Ovary (tissue), 9 donors: ENCODE data around the gene DYRK3. TPM values are rescaled to one million over a fixed set of nuclear protein-coding genes. Genes with fewer than 3 reads are reported as not detected.

ENCODE experiments used
- DNase-seq, 5 donors: peaks; one replicate each; pipeline ENCODE4 v3.0.0-alpha.2; 2019 to 2020
- H3K27ac ChIP-seq, 2 donors: fragments of 200-600 bp; one replicate each; pipeline versions ENCODE4 v1.5.1 to v1.8.0; 2019 to 2022
- H3K27me3 ChIP-seq: fragments of 200-600 bp; one replicate; pipeline ENCODE4 v1.8.0; 2022
- H3K36me3 ChIP-seq: fragments of 200-600 bp; sonication (generic); one replicate; pipeline ENCODE4 v1.5.1; 2019
- H3K4me1 ChIP-seq: one replicate; pipeline ENCODE4 v1.8.1; 2013; ENCODE audit warnings: mild to moderate bottlenecking, moderate library complexity; ENCODE audit not compliant: insufficient read depth
- H3K4me3 ChIP-seq: fragments of 200-600 bp; sonication (generic); one replicate; pipeline ENCODE4 v1.5.1; 2017
- H3K9me3 ChIP-seq, 2 donors: fragments of 200-600 bp in 1 of 2; sonication (generic) in 1 of 2; one replicate each; pipeline versions ENCODE4 v1.5.1 to v1.8.1; 2013 to 2019; ENCODE audit warnings: mild to moderate bottlenecking in 1 of 2, moderate library complexity in 1 of 2
- EP300 ChIP-seq: sonication (generic); formaldehyde crosslinking; IDR thresholded peaks from one replicate; pipeline ENCODE4 v1.6.1; 2017; ENCODE audit warnings: antibody characterized with exemption
- POLR2A ChIP-seq: fragments of 450-650 bp; IDR thresholded peaks from one replicate; pipeline ENCODE4 v1.6.1; 2017; ENCODE audit warnings: antibody characterized with exemption, mild to moderate bottlenecking, moderate library complexity
- WGBS, 3 donors: extraction: QIAGEN DNeasy Blood & Tissue Kit in 1 of 3; methylation state at CpG; one replicate each; pipeline versions ENCODE4 v1.1.5 to v1.1.7; 2013 to 2017; 5-methylcytosine and 5-hydroxymethylcytosine counted together
- intact Hi-C, 4 donors: fragments of 100-400 bp; cut with DNase I; formaldehyde crosslinking; loops; one replicate each; pipeline versions ENCODE4 v1.11.0 to v1.15.1; 2022 to 2023
- polyA plus RNA-seq, 2 donors: library from polyadenylated mRNA; stranded (reverse); fragments of 200-250 nt in 1 of 2; fragments of 350-450 nt in 1 of 2; fragmentation: Illumina TruSeq in 1 of 2; extraction: RNeasy Lipid Tissue Mini Kit (QIAGEN cat#74804) in 1 of 2; gene quantifications; one replicate each; pipeline ENCODE4 v1.2.3, GENCODE V29; 2013 to 2014
- total RNA-seq, 7 donors: library from RNA; depleted of rRNA in 2 of 7; stranded (reverse); fragments of >200 nt in 2 of 7; fragmentation: NEBNext Ultra II Directional in 3 of 7; extraction: Animal tissue kit (Norgen Biotek cat#: 25700) in 3 of 7; gene quantifications; one replicate each; pipeline versions ENCODE4 v1.1.0 to v1.2.4, GENCODE V29; 2016 to 2023
- TF ChIP-seq, protein P1 (sequence below), 3 donors: fragments of 450-650 bp in 2 of 3; fragments of 200-600 bp in 1 of 3; IDR thresholded peaks; one replicate each; pipeline versions ENCODE4 v1.5.1 to v1.8.0; 2016 to 2022; ENCODE audit warnings: antibody characterized with exemption in 3 of 3, mild to moderate bottlenecking in 1 of 3
- donor health status: DM: no; HTN: no; CAD: no; lungs with moderate emphysema.
- donor health status: DM: no; HTN: no; CAD: no.
- donor health status: Bipolar disorder and iron deficiency.
- donor health status: DM: yes; HTN: yes; CAD: no.
- donor health status: DM: no; HTN: no; CAD: no.
- donor health status: DM: yes; HTN: yes; CAD: no.

Gene DYRK3
- total and polyA plus RNA-seq, 9 donors, result 5.5 to 16.2 (median 10.1) TPM

GRCh38 chr1:206588492-206588891 is 46.8 kb upstream of the DYRK3 start:
- TF ChIP-seq EP300, result no peak
- TF ChIP-seq, protein P1, sequence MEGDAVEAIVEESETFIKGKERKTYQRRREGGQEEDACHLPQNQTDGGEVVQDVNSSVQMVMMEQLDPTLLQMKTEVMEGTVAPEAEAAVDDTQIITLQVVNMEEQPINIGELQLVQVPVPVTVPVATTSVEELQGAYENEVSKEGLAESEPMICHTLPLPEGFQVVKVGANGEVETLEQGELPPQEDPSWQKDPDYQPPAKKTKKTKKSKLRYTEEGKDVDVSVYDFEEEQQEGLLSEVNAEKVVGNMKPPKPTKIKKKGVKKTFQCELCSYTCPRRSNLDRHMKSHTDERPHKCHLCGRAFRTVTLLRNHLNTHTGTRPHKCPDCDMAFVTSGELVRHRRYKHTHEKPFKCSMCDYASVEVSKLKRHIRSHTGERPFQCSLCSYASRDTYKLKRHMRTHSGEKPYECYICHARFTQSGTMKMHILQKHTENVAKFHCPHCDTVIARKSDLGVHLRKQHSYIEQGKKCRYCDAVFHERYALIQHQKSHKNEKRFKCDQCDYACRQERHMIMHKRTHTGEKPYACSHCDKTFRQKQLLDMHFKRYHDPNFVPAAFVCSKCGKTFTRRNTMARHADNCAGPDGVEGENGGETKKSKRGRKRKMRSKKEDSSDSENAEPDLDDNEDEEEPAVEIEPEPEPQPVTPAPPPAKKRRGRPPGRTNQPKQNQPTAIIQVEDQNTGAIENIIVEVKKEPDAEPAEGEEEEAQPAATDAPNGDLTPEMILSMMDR (IDR thresholded peaks at IDR 0.05), result no peak
- no peak for TF ChIP-seq POLR2A
- Histone ChIP-seq H3K4me3 (no peak overlapping the region), H3K36me3 (no peaks in the 10 kb centered on the region), H3K27me3 (no peaks in the 10 kb centered on the region), H3K27ac (peak overlapping the region; percentile 63 to 70), H3K4me1 (peaks cover 6% of the 10 kb centered on the region), H3K9me3 (no peaks in the 10 kb centered on the region)
- no peak for DNase-seq
- 11 to 48% (median 38%) methylated on average over 6 of the region's 6 CpGs for WGBS, 3 donors
- intact Hi-C loops, result no loop called here

DNA sequence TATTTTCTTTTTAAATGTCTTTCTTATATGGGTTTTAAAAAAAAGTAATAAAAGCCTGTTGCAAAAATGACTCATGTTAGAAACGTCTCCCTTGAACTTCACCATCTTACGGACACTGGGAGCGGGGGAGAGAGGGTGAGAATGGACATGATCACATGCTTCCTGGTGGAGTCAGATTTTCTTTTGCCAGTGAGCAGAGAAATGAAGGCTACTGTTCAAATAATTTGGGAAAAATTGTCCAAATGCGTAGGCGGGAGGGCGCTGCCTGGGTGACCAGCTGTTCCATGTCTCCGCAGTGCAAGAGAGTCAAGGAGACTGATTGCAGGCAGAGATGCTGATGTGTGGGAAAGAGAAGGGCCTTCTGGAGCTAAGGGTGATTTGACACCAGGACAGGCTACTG is 46.1 kb upstream of the DYRK3 start:
- H3K27me3 ChIP-seq, result no peaks in the 10 kb centered on the region
- H3K27ac ChIP-seq, result peak overlapping the region in 1 of 2 donors; percentile 70
- DNase-seq, result peak; percentile 55 to 74 (median 69)
- no peaks in the 10 kb centered on the region for H3K36me3 ChIP-seq
- H3K9me3 ChIP-seq, result no peaks in the 10 kb centered on the region
- WGBS, 3 donors, result 7 to 21% (median 10%) methylated on average over 7 of the region's 7 CpGs
- TF ChIP-seq POLR2A, result no peak
- TF ChIP-seq, protein P1 (IDR thresholded peaks at IDR 0.05), result no peak
- no peak for TF ChIP-seq EP300
- intact Hi-C loops, result no loop called here
- peaks cover 6% of the 10 kb centered on the region for H3K4me1 ChIP-seq
- H3K4me3 ChIP-seq, result no peak overlapping the region

- no peak for TF ChIP-seq POLR2A
- TF ChIP-seq, protein P1 (IDR thresholded peaks at IDR 0.05), result peak in 1 of 3 donors; percentile 26
- no peak for TF ChIP-seq EP300
- Histone ChIP-seq H3K27ac (peak overlapping the region in 1 of 2 donors; percentile 25), H3K36me3 (no peaks in the 10 kb centered on the region), H3K4me1 (peaks cover 6% of the 10 kb centered on the region), H3K27me3 (no peaks in the 10 kb centered on the region), H3K4me3 (no peak overlapping the region), H3K9me3 (no peaks in the 10 kb centered on the region)
- 36 to 44% (median 44%) methylated on average over 8 of the region's 8 CpGs for WGBS, 3 donors
- no peak for DNase-seq
- intact Hi-C loops, result loop anchor here in 1 of 4 donors (10.0 kb wide), 1 partner anchor 395 kb away; no protein-coding TSS in a partner anchor
Measured at GRCh38 chr1:206590025-206590758, 45.1 kb upstream of the DYRK3 start.

DNA sequence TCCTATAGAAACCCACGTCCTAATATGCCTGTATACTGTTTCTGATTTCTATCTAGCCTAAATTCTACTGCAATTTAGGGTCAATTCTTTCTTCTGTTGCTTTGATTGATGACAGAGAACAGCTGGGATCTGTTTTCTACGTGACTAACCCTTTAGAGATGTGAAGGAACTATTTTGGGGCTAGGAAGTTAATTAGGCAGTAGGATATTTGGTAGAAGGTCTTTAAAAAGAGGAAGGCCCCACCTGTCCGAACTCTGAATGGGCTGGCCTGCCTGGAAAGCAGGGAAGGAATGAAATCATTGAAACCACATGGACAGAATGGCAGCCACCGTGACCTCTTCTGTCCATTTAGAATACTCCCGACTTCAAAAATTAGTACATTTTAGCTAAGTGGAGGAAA is 44.1 kb upstream of the DYRK3 start:
- TF ChIP-seq POLR2A (no peak), EP300 (no peak)
- TF ChIP-seq, protein P1 (IDR thresholded peaks at IDR 0.05), result no peak

More for the DNA sequence above, 44.1 kb upstream of the DYRK3 start:
- Histone ChIP-seq H3K4me3 (no peak overlapping the region), H3K9me3 (no peaks in the 10 kb centered on the region), H3K36me3 (no peaks in the 10 kb centered on the region), H3K27me3 (no peaks in the 10 kb centered on the region), H3K4me1 (peaks cover 6% of the 10 kb centered on the region), H3K27ac (no peak overlapping the region)
- intact Hi-C loops, result loop anchor here in 1 of 4 donors (10.0 kb wide), 1 partner anchor 394 kb away; no protein-coding TSS in a partner anchor
- 58 to 71% (median 68%) methylated on average over 5 of the region's 5 CpGs for WGBS, 3 donors
- no peak for DNase-seq
